GM12875 (cell line): Measurements from ENCODE around the gene CTIF.
"Not testable (repeated sequence)": the region's sequence is repeated elsewhere in the genome, so short reads cannot be mapped to it uniquely, and the experiment has no call there.

Source experiments
- H3K4me3 ChIP-seq: one replicate; pipeline ENCODE4 v1.5.1; 2011; ENCODE audit warnings: low read depth, low read length, control low read depth
- CTCF ChIP-seq: IDR thresholded peaks from 2 replicates; pipeline ENCODE4 v1.5.1; 2011; ENCODE audit warnings: low read depth, mild to moderate bottlenecking, control low read depth, inconsistent platforms, low read length, moderate library complexity, borderline replicate concordance; ENCODE audit not compliant: insufficient read depth

Gene CTIF

GRCh38 chr18:48502906-48503305 is 35.9 kb upstream of the CTIF start:
- no peak for TF ChIP-seq CTCF
- H3K4me3 ChIP-seq, result no peak overlapping the region

GRCh38 chr18:48504819-48505218 is 34.0 kb upstream of the CTIF start:
- TF ChIP-seq CTCF, result no peak
- no peak overlapping the region for H3K4me3 ChIP-seq

GRCh38 chr18:48506983-48507568 is 31.8 kb upstream of the CTIF start:
- not testable (repeated sequence) for H3K4me3 ChIP-seq

- H3K4me3 ChIP-seq, result not testable (repeated sequence)
Observed at GRCh38 chr18:48512498-48512897, 26.3 kb upstream of the CTIF start.

- no peak for TF ChIP-seq CTCF
- no peak overlapping the region for H3K4me3 ChIP-seq
Observed at GRCh38 chr18:48514786-48515185, 24.0 kb upstream of the CTIF start.

- H3K4me3 ChIP-seq, result no peak overlapping the region
- no peak for TF ChIP-seq CTCF
Observed at GRCh38 chr18:48517048-48517447, 21.8 kb upstream of the CTIF start.

GRCh38 chr18:48519431-48520100 is 19.3 kb upstream of the CTIF start:
- TF ChIP-seq CTCF, result no peak
- H3K4me3 ChIP-seq, result no peak overlapping the region

- no peak for TF ChIP-seq CTCF
Observed at GRCh38 chr18:48521723-48522122, 17.1 kb upstream of the CTIF start.

More at GRCh38 chr18:48521723-48522122, 17.1 kb upstream of the CTIF start:
- H3K4me3 ChIP-seq, result no peak overlapping the region
